CD4-positive, alpha-beta T cell treated with Interleukin-2 at 100 ng/mL for 4 hours (primary cell): ENCODE data around the gene TRPC4AP.

Experiments
- DNase-seq: peaks from one replicate; pipeline ENCODE4 v3.0.0-alpha.2; 2020; ENCODE audit warnings: low spot score

Gene TRPC4AP

DNA sequence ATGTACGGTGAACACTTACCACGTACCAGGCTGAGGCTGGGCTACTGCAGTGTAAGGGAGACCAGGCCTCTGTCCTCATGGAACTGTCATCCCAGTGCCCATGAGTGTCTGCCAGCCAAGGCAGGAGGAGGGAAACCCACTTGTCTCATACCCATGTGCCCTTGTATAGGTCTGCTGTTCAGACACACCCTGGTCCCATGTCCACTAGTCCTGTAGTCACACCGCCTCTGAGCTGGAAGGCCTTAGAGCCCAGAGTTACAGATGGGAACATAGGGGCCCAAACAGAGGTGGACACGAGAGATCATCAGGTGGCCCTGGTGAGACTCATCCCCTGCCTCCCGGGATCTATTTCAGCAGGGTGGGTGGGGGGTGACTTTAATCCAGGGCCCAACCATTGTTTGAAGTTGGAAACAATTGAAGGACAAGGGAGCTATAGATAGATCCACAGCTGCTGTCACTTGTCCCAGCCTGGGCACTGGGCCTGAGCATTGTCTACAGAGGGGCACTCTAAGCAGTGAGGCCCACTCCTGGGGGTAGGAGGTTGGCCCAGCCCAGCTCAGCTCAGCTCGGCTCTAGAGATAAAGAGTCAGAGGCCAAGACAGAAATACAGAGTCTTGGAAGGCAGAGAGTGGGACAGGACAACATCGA lies 122.3 kb downstream of the TRPC4AP start:
- no peak for DNase-seq

DNA sequence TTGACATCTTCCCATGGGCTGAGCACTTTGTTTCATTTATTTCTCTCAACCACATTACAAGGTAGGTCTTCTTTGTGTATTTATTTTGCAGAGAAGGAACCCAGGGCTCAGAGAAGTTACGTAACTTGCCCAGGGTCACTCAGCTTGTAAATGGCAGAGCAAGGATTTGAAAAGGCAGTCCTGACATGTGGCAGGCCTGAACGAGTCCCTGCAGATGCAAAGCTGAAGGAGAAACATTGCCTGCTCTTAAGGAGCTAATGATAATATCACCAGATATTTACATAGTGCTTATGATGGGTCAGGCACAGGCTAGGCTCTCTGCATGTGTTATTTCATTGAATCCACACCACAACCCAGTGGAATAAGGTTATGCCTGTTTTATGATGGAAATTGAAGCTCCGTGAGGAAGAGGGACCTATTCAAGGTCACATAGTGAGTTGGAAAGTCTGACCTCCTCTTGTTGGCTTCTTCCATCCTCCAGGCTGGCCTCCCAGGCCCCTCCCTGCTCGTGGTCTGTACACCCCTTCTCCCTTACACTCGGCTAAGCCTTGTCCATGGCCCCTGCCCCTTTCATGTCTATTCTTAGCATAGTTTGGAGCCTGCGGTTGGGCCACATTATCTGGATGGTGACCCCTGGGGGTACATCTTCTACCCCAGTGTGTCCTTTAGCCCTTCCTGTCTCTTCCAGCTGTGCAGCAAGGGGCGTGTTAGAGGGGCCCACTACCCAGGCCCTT lies 124.4 kb downstream of the TRPC4AP start:
- no peak for DNase-seq

DNA sequence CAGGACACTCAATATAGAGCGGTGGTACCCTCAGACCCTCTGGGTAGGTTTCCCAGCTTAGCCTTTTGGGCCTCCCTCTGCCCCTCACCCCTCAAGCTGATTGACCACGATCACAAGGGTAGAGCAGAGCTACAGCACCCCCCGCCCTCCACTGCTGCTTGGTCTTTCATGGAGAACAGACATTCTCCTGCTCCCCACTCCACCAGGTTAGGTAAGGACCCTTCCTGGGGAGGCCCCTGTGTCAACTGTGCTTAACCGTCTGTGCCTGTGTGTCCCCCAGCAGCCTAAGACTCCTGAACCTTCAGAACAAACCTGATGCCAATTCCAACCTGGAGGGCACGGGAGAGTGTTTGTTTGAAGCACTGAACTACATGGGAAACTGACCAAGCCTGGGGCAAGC lies 125.2 kb downstream of the TRPC4AP start:
- no peak for DNase-seq

DNA sequence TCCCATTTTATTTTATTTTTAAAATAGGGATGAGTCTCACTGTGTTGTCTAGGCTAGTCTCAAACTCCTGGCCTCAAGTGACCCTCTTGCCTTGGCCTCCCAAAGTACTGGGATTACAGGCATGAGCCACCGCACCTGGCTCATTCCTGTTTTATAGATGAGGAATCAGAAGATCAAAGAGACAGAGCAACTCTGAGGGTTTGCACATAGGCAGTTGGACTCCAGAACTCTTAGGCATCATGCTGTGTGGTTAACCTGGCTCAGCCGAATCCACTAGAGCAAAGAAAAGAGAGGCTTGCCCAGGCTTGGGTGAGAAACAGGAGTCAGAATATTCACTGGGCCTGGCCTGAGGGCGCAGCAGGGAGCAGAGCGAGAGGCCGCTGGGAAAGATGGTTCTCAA lies 127.6 kb downstream of the TRPC4AP start:
- no peak for DNase-seq

DNA sequence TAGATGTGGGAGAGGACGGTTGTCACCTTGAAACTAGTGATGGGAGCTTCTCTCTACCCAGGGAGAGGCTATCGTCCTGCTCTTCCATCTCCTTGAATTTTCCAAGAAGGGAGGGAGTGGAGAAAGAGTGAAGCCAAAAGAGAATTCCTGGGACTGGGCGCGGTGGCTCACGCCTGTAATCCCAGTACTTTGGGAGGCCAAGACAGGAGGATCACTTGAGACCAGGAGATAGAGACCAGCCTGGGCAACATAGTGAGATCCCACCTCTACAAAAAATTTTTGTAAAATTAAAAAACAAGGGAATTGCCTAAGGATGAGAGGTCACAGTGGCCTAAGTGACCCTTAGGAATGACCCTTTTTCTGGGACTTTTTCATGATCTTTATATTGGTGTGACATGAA lies 128.1 kb downstream of the TRPC4AP start:
- no peak for DNase-seq

DNA sequence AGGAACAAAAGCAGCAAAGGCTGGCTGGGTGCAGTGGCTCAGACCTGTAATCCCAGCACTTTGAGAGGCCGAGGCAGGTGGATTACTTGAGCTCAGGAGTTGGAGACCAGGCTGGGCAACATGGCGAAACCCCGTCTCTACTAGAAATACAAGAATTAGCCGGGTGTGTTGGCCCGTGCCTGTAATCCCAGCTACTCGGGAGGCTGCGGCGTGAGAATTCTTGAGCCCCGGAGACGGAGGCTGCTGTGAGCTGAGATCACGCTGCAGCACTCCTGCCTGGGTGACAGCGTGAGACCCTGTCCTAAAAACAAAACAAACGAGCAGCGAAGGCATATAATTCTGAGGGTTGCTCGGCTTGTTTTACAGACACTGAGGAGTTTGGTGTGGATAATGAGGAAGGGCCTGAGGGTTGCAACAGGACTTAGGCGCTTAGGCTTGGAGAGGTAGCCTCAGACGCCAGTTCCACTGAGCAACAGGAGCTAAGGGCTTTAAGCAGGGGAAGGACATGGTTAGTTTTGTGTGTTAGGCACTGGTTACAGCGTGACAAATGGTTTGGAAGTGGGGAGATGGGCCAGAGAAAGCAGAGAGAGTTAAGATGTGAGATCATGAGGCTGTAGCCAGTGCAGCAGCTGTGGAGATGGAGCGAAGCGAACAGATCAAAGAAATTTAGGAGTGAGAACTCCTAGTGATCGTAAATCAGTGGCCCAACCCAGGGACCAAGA lies 135.7 kb downstream of the TRPC4AP start:
- DNase-seq: no peak

DNA sequence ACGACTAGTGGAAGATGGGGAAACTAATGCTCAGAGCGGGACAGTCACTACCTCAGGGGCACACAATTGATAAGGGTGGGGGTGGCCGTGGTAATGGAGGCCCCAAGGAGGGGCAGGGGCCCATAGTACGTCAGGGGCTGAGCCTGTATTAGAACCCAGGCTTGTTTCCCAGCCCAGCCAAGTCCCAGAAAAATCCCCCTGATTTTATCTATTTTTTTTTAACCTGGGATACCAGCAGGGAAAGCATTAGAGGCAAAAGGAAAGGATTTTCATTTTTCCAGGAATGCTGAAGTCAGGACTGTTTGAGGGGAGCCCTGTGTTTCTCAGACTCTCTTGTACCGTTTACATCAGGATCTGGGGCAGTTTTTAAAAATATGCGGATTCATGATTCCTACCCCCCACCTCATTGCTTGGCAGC lies 136.6 kb downstream of the TRPC4AP start:
- DNase-seq: no peak

DNA sequence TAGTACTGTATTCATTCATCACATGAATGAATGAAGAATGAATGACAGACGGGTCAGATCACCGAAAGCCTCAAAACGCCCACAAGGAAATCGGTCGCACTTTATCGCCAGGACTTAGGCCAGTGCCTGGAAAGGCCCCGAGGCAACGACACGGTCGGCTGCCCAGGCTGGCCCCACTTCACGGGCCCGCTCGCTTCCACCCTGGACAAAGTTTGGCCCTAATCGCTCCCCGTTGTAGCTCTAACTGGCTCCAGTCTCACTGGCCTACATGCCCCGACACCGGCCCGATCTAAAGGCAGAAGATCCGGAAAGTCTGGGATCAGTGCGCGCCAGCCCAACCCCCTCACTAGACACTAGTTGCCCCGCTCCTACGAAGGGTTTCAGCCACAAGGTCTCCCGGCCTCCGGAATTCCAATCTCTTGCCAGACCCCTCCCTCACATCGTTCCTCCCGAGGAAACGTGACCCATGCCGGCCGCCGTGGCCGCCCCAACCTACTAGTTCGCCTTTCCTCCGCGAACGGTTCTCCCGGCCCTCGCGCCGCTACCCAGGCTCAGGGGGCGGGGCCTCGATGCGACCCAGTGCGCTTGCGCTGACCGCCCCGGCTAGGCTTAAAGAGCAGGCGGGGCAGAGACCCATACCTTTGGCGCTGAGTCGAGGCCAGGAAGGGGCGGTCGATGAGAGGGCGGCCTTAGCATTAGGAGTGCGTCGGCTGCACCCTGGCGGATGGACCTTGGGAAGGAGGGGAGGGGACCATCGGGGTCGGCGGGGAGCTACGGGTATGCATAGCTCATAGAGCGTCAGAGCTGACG lies 137.2 kb downstream of the TRPC4AP start, which contains the start of the genes GSS and MYH7B:
GSS (minus strand) TSS at position 576 of the 810 bp plus-strand sequence. CDS start 3,954 bp downstream, outside the sequence.
MYH7B (plus strand) TSS at position 638 of the 810 bp plus-strand sequence. CDS start 22,138 bp downstream, outside the sequence.
- DNase-seq: peak; percentile 96

DNA sequence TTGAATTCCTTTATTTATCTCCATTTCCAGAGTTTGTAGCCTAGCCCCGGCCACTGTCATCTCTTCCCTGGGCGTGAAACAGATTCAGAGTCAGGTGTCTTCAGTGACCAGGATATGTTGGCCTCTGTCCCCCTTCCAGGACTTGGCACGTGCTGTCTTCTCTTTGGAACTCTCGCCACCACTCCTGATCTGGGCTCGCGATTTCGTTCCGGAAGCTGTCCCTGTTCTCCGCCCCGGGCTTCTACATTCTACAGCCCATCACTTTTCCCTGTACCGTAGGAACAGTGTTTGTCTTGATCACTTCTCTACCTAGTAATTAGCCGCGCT lies 137.7 kb downstream of the TRPC4AP start:
- no peak for DNase-seq

DNA sequence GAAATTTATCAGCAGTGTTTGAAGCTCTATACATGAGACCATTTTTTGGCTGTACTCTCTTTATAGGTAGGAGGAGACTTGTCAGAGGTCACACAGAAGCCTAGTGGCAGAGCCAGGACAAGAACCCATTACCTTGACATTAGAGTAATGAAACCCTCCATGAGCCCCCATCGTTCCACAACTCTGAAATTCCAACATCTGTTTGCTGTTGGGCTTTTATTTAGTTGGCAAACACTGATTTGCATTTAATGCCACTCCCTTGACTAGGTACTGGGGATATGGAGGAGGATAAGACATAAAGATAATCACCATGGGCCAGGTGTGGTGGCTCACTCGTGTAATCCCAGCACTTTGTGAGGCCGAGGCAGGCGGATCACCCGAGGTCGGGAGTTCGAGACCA lies 138.6 kb downstream of the TRPC4AP start:
- DNase-seq: no peak

DNA sequence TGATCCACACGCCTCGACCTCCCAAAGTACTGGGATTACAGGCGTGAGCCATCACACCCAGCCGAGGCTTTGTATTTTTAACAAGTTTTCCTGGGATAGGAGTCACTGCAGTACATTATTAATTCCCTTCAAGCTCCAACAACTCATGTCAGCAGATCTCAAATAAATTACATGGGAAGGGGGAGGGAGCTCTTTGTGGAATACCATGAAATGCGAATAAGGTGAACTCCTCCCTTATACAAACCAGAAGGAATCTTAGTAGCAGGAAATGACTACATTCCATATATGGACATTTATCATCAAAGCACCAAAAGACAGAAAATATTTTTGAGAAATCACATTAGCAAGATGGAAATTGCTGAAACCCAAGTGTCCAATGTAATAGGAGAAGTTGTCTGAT lies 139.9 kb downstream of the TRPC4AP start:
- no peak for DNase-seq
